ENCODE measurements around the gene FRY.
"Not testable (repeated sequence)": the region's sequence is repeated elsewhere in the genome, so short reads cannot be mapped to it uniquely, and the experiment has no call there.

The FRY gene

DNA sequence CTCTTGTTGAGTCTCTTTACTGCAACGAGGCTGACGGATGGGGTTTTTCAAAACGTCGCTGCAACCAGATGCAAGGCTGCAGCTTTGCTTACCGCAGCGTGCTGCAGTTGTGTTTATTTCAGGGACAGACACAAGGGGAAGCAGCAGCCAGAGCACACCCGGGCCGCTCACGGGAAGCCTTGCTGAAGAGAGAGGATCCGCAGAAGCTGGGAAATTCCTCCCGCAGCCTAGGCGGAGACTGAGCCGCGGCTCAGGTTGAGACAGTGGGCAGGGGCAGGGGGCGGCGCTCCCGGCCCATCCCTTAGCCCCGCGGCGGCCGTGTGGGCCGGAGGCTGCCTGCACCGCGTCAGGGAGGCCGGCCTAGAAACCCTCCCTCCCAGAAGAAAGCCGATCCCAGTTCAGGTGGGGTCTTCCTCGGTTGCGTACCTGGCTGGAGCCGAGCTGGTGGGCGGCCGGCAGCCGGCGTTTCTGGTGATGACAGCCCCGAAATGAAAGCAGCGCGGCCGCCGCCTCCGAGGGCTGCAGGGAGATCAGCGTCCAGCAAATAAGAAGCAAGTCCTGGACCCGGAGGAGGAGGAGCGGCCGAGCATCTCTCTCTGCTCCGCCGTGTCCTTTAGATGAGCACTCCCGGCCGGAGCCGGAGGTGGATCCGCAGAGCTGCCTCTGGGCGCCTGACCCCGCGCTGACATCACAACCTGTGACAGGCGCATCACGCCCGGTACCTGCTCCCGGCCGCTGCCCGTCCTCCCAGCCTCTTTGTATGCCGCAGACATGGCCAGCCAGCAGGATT, at the start of gene FRY:
Gene FRY (plus strand): TSS at position 750 of the 790 bp plus-strand sequence. CDS start 22 bp downstream, at position 772.
- H3K9me2 ChIP-seq (replicated peaks; ENCODE audit: low read depth, low read length), result no peaks in the 10 kb centered on the region
- peak within 1 kb of the TSS; percentile 62 for H3K9ac ChIP-seq (ENCODE audit: low read depth, low read length, poor library complexity, severe bottlenecking)
- H3F3A ChIP-seq (ENCODE audit: low read depth), result no peaks in the 10 kb centered on the region
- peaks cover under 1% of the 10 kb centered on the region for H3K4me1 ChIP-seq (ENCODE audit: insufficient read depth, low read length, poor library complexity, severe bottlenecking)
- no peaks in the 10 kb centered on the region for H3K79me2 ChIP-seq (ENCODE audit: insufficient read depth, low read length)
- TF ChIP-seq, protein P1, sequence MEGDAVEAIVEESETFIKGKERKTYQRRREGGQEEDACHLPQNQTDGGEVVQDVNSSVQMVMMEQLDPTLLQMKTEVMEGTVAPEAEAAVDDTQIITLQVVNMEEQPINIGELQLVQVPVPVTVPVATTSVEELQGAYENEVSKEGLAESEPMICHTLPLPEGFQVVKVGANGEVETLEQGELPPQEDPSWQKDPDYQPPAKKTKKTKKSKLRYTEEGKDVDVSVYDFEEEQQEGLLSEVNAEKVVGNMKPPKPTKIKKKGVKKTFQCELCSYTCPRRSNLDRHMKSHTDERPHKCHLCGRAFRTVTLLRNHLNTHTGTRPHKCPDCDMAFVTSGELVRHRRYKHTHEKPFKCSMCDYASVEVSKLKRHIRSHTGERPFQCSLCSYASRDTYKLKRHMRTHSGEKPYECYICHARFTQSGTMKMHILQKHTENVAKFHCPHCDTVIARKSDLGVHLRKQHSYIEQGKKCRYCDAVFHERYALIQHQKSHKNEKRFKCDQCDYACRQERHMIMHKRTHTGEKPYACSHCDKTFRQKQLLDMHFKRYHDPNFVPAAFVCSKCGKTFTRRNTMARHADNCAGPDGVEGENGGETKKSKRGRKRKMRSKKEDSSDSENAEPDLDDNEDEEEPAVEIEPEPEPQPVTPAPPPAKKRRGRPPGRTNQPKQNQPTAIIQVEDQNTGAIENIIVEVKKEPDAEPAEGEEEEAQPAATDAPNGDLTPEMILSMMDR (conservative IDR thresholded peaks at IDR 0.05; ENCODE audit: low read length), result no peak
- TF ChIP-seq EZH2phosphoT487 (IDR thresholded peaks at IDR 0.05; ENCODE audit: borderline replicate concordance), result no peak
- peak within 1 kb of the TSS; percentile 77 for H3K4me3 ChIP-seq (ENCODE audit: low read length, poor library complexity, severe bottlenecking)
- H3K4me2 ChIP-seq (ENCODE audit: low read depth, low read length, poor library complexity, severe bottlenecking), result peak within 1 kb of the TSS; percentile 69
- no peaks in the 10 kb centered on the region for H4K20me1 ChIP-seq (ENCODE audit: insufficient read depth, low read length, poor library complexity, severe bottlenecking)
- H2AFZ ChIP-seq (ENCODE audit: low read length), result peak within 1 kb of the TSS; percentile 93
- H3K36me3 ChIP-seq (ENCODE audit: insufficient read depth, low read length), result no peaks in the 10 kb centered on the region
- no peaks in the 10 kb centered on the region for H3K9me3 ChIP-seq (ENCODE audit: insufficient read depth, low read depth, low read length)
- no peaks in the 10 kb centered on the region for H3K27me3 ChIP-seq (ENCODE audit: insufficient read depth, low read length, poor library complexity, severe bottlenecking)

- Histone ChIP-seq H3K9ac (ENCODE audit: low read depth, low read length, poor library complexity, severe bottlenecking) (no peak overlapping the region), H3K4me3 (ENCODE audit: low read length, poor library complexity, severe bottlenecking) (no peak overlapping the region), H3K9me3 (ENCODE audit: insufficient read depth, low read depth, low read length) (no peaks in the 10 kb centered on the region), H3K27me3 (ENCODE audit: insufficient read depth, low read length, poor library complexity, severe bottlenecking) (no peaks in the 10 kb centered on the region), H3K4me2 (ENCODE audit: low read depth, low read length, poor library complexity, severe bottlenecking) (no peak overlapping the region), H3K4me1 (ENCODE audit: insufficient read depth, low read length, poor library complexity, severe bottlenecking) (no peaks in the 10 kb centered on the region), H4K20me1 (ENCODE audit: insufficient read depth, low read length, poor library complexity, severe bottlenecking) (no peaks in the 10 kb centered on the region), H3F3A (ENCODE audit: low read depth) (no peaks in the 10 kb centered on the region), H3K79me2 (ENCODE audit: insufficient read depth, low read length) (no peaks in the 10 kb centered on the region), H2AFZ (ENCODE audit: low read length) (no peak overlapping the region), H3K36me3 (ENCODE audit: insufficient read depth, low read length) (no peaks in the 10 kb centered on the region), H3K9me2 (replicated peaks; ENCODE audit: low read depth, low read length) (no peaks in the 10 kb centered on the region)
- TF ChIP-seq, protein P1 (conservative IDR thresholded peaks at IDR 0.05; ENCODE audit: low read length), result no peak
- TF ChIP-seq EZH2phosphoT487 (IDR thresholded peaks at IDR 0.05; ENCODE audit: borderline replicate concordance), result no peak
Observed at GRCh38 chr13:31982124-31982523, 49.5 kb upstream of the FRY start.

- Histone ChIP-seq H3K36me3 (ENCODE audit: insufficient read depth, low read length) (no peaks in the 10 kb centered on the region), H3K4me1 (ENCODE audit: insufficient read depth, low read length, poor library complexity, severe bottlenecking) (no peaks in the 10 kb centered on the region), H3K4me3 (ENCODE audit: low read length, poor library complexity, severe bottlenecking) (no peak overlapping the region), H3K9me3 (ENCODE audit: insufficient read depth, low read depth, low read length) (no peaks in the 10 kb centered on the region), H3K4me2 (ENCODE audit: low read depth, low read length, poor library complexity, severe bottlenecking) (no peak overlapping the region), H3F3A (ENCODE audit: low read depth) (no peaks in the 10 kb centered on the region), H3K9me2 (replicated peaks; ENCODE audit: low read depth, low read length) (no peaks in the 10 kb centered on the region), H2AFZ (ENCODE audit: low read length) (no peak overlapping the region), H3K27me3 (ENCODE audit: insufficient read depth, low read length, poor library complexity, severe bottlenecking) (no peaks in the 10 kb centered on the region), H3K79me2 (ENCODE audit: insufficient read depth, low read length) (no peaks in the 10 kb centered on the region), H3K9ac (ENCODE audit: low read depth, low read length, poor library complexity, severe bottlenecking) (no peak overlapping the region), H4K20me1 (ENCODE audit: insufficient read depth, low read length, poor library complexity, severe bottlenecking) (no peaks in the 10 kb centered on the region)
- no peak for TF ChIP-seq EZH2phosphoT487 (IDR thresholded peaks at IDR 0.05; ENCODE audit: borderline replicate concordance)
- TF ChIP-seq, protein P1 (conservative IDR thresholded peaks at IDR 0.05; ENCODE audit: low read length), result no peak
Observed at GRCh38 chr13:31982540-31982939, 49.0 kb upstream of the FRY start.

DNA sequence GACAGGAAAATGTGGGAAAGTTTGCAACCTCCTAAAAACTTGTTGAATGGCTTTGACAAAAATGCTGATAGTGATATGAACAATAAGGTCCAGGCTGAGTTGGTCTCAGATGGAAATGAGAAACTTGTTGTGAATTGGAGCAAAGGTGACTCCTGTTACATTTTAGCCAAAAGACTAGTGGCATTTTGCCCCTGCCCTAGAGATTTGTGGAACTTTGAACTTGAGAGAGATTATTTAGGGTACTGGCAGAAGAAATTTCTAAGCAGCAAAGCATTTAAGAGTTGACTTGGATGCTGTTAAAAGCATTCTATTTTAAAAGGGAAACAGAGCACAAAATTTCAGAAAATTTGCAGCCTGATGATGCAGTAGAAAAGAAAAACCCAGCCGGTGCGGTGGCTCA, 47.9 kb upstream of the FRY start:
- H3K9me3 ChIP-seq (ENCODE audit: insufficient read depth, low read depth, low read length); H2AFZ ChIP-seq (ENCODE audit: low read length); H4K20me1 ChIP-seq (ENCODE audit: insufficient read depth, low read length, poor library complexity, severe bottlenecking); H3K36me3 ChIP-seq (ENCODE audit: insufficient read depth, low read length); H3K4me2 ChIP-seq (ENCODE audit: low read depth, low read length, poor library complexity, severe bottlenecking); H3K27me3 ChIP-seq (ENCODE audit: insufficient read depth, low read length, poor library complexity, severe bottlenecking); H3K9me2 ChIP-seq (replicated peaks; ENCODE audit: low read depth, low read length); H3K9ac ChIP-seq (ENCODE audit: low read depth, low read length, poor library complexity, severe bottlenecking); H3K4me1 ChIP-seq (ENCODE audit: insufficient read depth, low read length, poor library complexity, severe bottlenecking); H3F3A ChIP-seq (ENCODE audit: low read depth); H3K4me3 ChIP-seq (ENCODE audit: low read length, poor library complexity, severe bottlenecking); H3K79me2 ChIP-seq (ENCODE audit: insufficient read depth, low read length): not testable (repeated sequence)

GRCh38 chr13:31984388-31984787, 47.2 kb upstream of the FRY start:
- H2AFZ ChIP-seq (ENCODE audit: low read length); H3K27me3 ChIP-seq (ENCODE audit: insufficient read depth, low read length, poor library complexity, severe bottlenecking); H3K4me2 ChIP-seq (ENCODE audit: low read depth, low read length, poor library complexity, severe bottlenecking); H3K4me1 ChIP-seq (ENCODE audit: insufficient read depth, low read length, poor library complexity, severe bottlenecking); H3K9me3 ChIP-seq (ENCODE audit: insufficient read depth, low read depth, low read length); H3K9me2 ChIP-seq (replicated peaks; ENCODE audit: low read depth, low read length); H3K79me2 ChIP-seq (ENCODE audit: insufficient read depth, low read length); H3F3A ChIP-seq (ENCODE audit: low read depth); H3K9ac ChIP-seq (ENCODE audit: low read depth, low read length, poor library complexity, severe bottlenecking); H3K4me3 ChIP-seq (ENCODE audit: low read length, poor library complexity, severe bottlenecking); H3K36me3 ChIP-seq (ENCODE audit: insufficient read depth, low read length); H4K20me1 ChIP-seq (ENCODE audit: insufficient read depth, low read length, poor library complexity, severe bottlenecking): not testable (repeated sequence)
